GM13976 (cell line): ENCODE measurements around the gene NEURL3.
"Not testable (repeated sequence)": the region's sequence is repeated elsewhere in the genome, so short reads cannot be mapped to it uniquely, and the experiment has no call there.

Experiments used
- DNase-seq: peaks from one replicate; pipeline ENCODE4 v3.0.0; 2012; ENCODE audit warnings: low spot score
- CTCF ChIP-seq: IDR thresholded peaks from 2 replicates; pipeline ENCODE4 v1.5.1; 2012; ENCODE audit warnings: borderline replicate concordance, mild to moderate bottlenecking; ENCODE audit not compliant: insufficient read depth; ENCODE audit errors: extremely low read depth, missing control alignments, control extremely low read depth
- in situ Hi-C: fragments of 300-500 bp; cut with MboI; formaldehyde crosslinking; loops from one replicate; pipeline ENCODE4 v1.12.0; 2022; ENCODE audit warnings: low sequenced_read_pairs, mixed read lengths, inconsistent platforms; ENCODE audit not compliant: unreplicated experiment

NEURL3 gene

GRCh38 chr2:96500385-96501066 is 4.6 kb downstream of the NEURL3 start:
- no peak for TF ChIP-seq CTCF
- DNase-seq, result no peak
- in situ Hi-C loops, result loop anchor here (25.0 kb wide), 1 partner anchor 488 kb away; no protein-coding TSS in a partner anchor

- in situ Hi-C loops, result no loop called here
- no peak for DNase-seq
- no peak for TF ChIP-seq CTCF
These were observed 5.8 kb downstream of the NEURL3 start for GRCh38 chr2:96499061-96499960.

GRCh38 chr2:96498611-96499010 is 6.5 kb downstream of the NEURL3 start:
- in situ Hi-C loops, DNase-seq: not testable (repeated sequence)

- TF ChIP-seq CTCF, result no peak
- DNase-seq, result no peak
- in situ Hi-C loops, result no loop called here
These were observed 7.1 kb downstream of the NEURL3 start for GRCh38 chr2:96498021-96498431.

GRCh38 chr2:96495982-96496629 is 9.1 kb downstream of the NEURL3 start:
- no peak for TF ChIP-seq CTCF
- DNase-seq, result no peak
- in situ Hi-C loops, result no loop called here

GRCh38 chr2:96494188-96494587 is 11.0 kb downstream of the NEURL3 start:
- no peak for TF ChIP-seq CTCF
- no peak for DNase-seq
- in situ Hi-C loops, result no loop called here
